ENCODE data around the gene ENKUR. TPM values are rescaled to one million over a fixed set of nuclear protein-coding genes. Genes with fewer than 3 reads are reported as not detected.
A peak's percentile ranks its signal among the peaks of the same experiment; 100 is the strongest.
"Not testable (repeated sequence)": the region's sequence is repeated elsewhere in the genome, so short reads cannot be mapped to it uniquely, and the experiment has no call there.

ENKUR gene
- total RNA-seq, 2 donors from 2014 or later = 0.62 TPM; not detected in 1

DNA sequence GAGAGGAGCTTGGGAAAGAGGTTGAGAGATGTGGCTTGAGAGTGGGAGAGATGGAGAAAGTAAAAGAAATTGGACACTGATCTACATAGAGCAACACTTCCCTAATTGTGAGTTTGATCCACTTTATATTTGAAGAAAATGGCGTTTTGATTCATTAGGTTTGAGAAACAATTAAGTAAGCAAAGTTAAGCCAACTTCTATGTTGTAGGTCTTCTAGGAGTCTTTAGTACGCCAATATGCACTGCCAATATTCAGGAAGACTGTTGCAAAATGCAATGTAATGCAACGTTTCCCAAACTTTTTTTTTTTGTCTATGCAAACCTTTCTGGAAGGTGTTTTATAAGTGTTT lies 56.6 kb downstream of the ENKUR start:
- H3K36me3 ChIP-seq = no peaks in the 10 kb centered on the region
- H3K4me3 ChIP-seq = no peak overlapping the region
- no peaks in the 10 kb centered on the region for H3K27me3 ChIP-seq (replicated peaks; ENCODE audit: insufficient read depth)
- no peak for TF ChIP-seq CTCF (IDR thresholded peaks at IDR 0.05)
- TF ChIP-seq POLR2AphosphoS5 (IDR thresholded peaks at IDR 0.05) = no peak
- TF ChIP-seq POLR2A (IDR thresholded peaks at IDR 0.05) = no peak
- no peak for DNase-seq (ENCODE audit: low spot score)
- no peaks in the 10 kb centered on the region for H3K9me3 ChIP-seq
- intact Hi-C loops (cut with DNase I) = no loop called here
- no peak overlapping the region for H3K27ac ChIP-seq
- H3K4me1 ChIP-seq (replicated peaks) = no peaks in the 10 kb centered on the region
- 46% methylated on average over 3 of the region's 3 CpGs for whole genome bisulfite sequencing

DNA sequence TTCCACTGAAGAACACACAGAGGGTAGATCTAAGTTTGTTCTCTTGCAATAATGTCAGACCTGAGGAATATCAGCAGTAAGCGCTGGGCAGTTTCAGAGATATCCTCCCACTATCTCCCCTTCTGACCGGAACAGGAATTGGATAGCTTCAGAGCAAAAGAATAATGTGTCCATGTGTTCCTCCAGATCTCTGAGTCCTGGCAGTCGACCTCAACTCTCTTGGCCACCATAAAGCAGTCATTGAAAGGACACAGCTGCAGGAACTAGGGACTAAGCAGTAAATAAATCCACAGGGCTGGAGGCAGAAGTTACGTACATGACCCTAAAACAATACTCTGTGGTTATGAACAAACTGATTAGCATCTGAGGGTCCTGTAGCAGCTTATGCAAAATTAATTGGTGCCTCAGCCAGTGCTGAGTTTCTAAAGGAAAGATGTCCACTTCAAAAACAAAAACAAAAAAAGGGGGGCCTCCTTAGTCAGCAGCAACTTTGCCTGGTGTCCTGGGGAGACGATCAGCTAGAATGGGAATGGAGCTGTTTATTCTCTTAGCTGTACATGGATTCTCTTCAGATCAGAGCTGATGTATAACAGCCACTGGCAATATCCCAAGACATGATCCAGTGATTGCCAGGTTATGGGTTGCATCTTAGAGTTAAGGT lies 57.1 kb downstream of the ENKUR start:
- no peak overlapping the region for H3K4me3 ChIP-seq
- H3K9me3 ChIP-seq = no peaks in the 10 kb centered on the region
- H3K27me3 ChIP-seq (replicated peaks; ENCODE audit: insufficient read depth) = no peaks in the 10 kb centered on the region

GRCh38 chr10:24958091-24958720 lies 57.8 kb downstream of the ENKUR start:
- no peak for DNase-seq (ENCODE audit: low spot score)
- Histone ChIP-seq H3K27ac (no peak overlapping the region), H3K4me3 (no peak overlapping the region), H3K9me3 (no peaks in the 10 kb centered on the region), H3K27me3 (replicated peaks; ENCODE audit: insufficient read depth) (no peaks in the 10 kb centered on the region), H3K36me3 (no peaks in the 10 kb centered on the region), H3K4me1 (replicated peaks) (no peaks in the 10 kb centered on the region)
- 54% methylated on average over 4 of the region's 4 CpGs for WGBS
- intact Hi-C loops (cut with DNase I) = no loop called here
- TF ChIP-seq POLR2AphosphoS5 (IDR thresholded peaks at IDR 0.05) (no peak), POLR2A (IDR thresholded peaks at IDR 0.05) (no peak), CTCF (IDR thresholded peaks at IDR 0.05) (no peak)

More for the DNA sequence above, 57.1 kb downstream of the ENKUR start:
- H3K27ac ChIP-seq = no peak overlapping the region
- intact Hi-C loops (cut with DNase I) = no loop called here
- no peaks in the 10 kb centered on the region for H3K4me1 ChIP-seq (replicated peaks)
- H3K36me3 ChIP-seq = no peaks in the 10 kb centered on the region
- 45% methylated on average over 5 of the region's 5 CpGs for WGBS
- TF ChIP-seq POLR2A (IDR thresholded peaks at IDR 0.05) (no peak), CTCF (IDR thresholded peaks at IDR 0.05) (no peak), POLR2AphosphoS5 (IDR thresholded peaks at IDR 0.05) (peak; percentile 19)
- no peak for DNase-seq (ENCODE audit: low spot score)

DNA sequence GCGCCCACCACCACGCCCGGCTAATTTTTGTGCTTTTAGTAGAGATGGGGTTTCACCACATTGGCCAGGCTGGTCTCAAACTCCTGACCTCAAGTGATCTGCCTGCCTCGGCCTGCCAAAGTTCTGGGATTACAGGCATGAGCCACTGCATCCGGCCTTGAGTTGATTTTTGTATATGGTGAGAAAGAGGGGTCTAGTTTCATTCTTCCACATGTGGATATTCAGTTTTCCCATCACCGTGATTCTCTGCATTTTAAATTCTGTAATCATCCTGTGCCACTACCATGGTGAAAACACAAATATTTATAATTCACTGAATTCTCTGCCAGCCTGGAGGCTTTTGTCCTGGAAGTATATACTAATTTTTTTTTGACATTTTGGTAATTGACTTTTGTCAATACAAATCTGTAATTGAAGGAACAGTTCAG lies 58.3 kb downstream of the ENKUR start:
- H3K9me3 ChIP-seq; intact Hi-C loops (cut with DNase I): not testable (repeated sequence)
- WGBS = 72% methylated on average over 6 of the region's 6 CpGs

GRCh38 chr10:24953675-24954074 lies 62.3 kb downstream of the ENKUR start:
- TF ChIP-seq POLR2AphosphoS5 (IDR thresholded peaks at IDR 0.05) (no peak), CTCF (IDR thresholded peaks at IDR 0.05) (no peak), POLR2A (IDR thresholded peaks at IDR 0.05) (no peak)
- Histone ChIP-seq H3K4me3 (no peak overlapping the region), H3K27me3 (replicated peaks; ENCODE audit: insufficient read depth) (no peaks in the 10 kb centered on the region), H3K27ac (peak overlapping the region in 1 of 2 donors; percentile 69), H3K4me1 (replicated peaks) (no peaks in the 10 kb centered on the region), H3K9me3 (no peaks in the 10 kb centered on the region), H3K36me3 (no peaks in the 10 kb centered on the region)
- DNase-seq (ENCODE audit: low spot score) = no peak
- intact Hi-C loops (cut with DNase I) = loop anchor here (5.0 kb wide), 2 partner anchors 64 to 231 kb away; partner anchors contain the start of genes ARHGAP21, ENKUR and THNSL1
- WGBS = 64% methylated on average over 11 of the region's 11 CpGs

More for the DNA sequence above, 58.3 kb downstream of the ENKUR start:
- not testable (repeated sequence) for H3K4me3 ChIP-seq; H3K27me3 ChIP-seq (replicated peaks; ENCODE audit: insufficient read depth); H3K27ac ChIP-seq; DNase-seq (ENCODE audit: low spot score); H3K36me3 ChIP-seq; H3K4me1 ChIP-seq (replicated peaks)

Measured in prostate gland (tissue), 2 donors.